Endodermal cell (in vitro differentiated cells): ENCODE results near the gene KIF1B. TPM values are rescaled to one million over a fixed set of nuclear protein-coding genes. Genes with fewer than 3 reads are reported as not detected.
A peak's percentile ranks its signal among the peaks of the same experiment; 100 is the strongest.

ENCODE experiments used
- DNase-seq: peaks from one replicate; pipeline ENCODE4 v3.0.0-alpha.2; 2017
- H3K27ac ChIP-seq: 2 replicates; pipeline ENCODE4 v1.5.1; 2013; ENCODE audit warnings: mild to moderate bottlenecking, low read depth, low read length, moderate library complexity
- H3K27me3 ChIP-seq: 2 replicates; pipeline ENCODE4 v1.6.1; 2013; ENCODE audit warnings: mild to moderate bottlenecking, low read length, moderate library complexity; ENCODE audit not compliant: insufficient read depth, control insufficient read depth, poor library complexity, severe bottlenecking
- H3K36me3 ChIP-seq: 2 replicates; pipeline ENCODE4 v1.7.0; 2013; ENCODE audit warnings: mild to moderate bottlenecking, low read length, moderate library complexity; ENCODE audit not compliant: control insufficient read depth, insufficient read depth
- H3K4me1 ChIP-seq: one replicate; pipeline ENCODE4 v1.7.0; 2013; ENCODE audit warnings: low read length; ENCODE audit not compliant: control insufficient read depth, insufficient read depth
- H3K4me3 ChIP-seq: 2 replicates; pipeline ENCODE4 v1.5.1; 2013; ENCODE audit warnings: mild to moderate bottlenecking, low read length, moderate library complexity
- H3K9ac ChIP-seq: 2 replicates; pipeline ENCODE4 v1.6.1; 2013; ENCODE audit warnings: mild to moderate bottlenecking, low read length, moderate library complexity; ENCODE audit not compliant: poor library complexity, severe bottlenecking; ENCODE audit errors: extremely low read depth
- H3K9me3 ChIP-seq: 2 replicates; pipeline ENCODE4 v1.6.1; 2013; ENCODE audit warnings: mild to moderate bottlenecking, low read length, moderate library complexity; ENCODE audit not compliant: control insufficient read depth
- H3K27ac Mint-ChIP-seq: 2 replicates; pipeline ENCODE4 v1.8.0; 2020; ENCODE audit warnings: mixed read lengths
- H3K27me3 Mint-ChIP-seq: 2 replicates; pipeline ENCODE4 v1.8.0; 2021; ENCODE audit warnings: mild to moderate bottlenecking, mixed read lengths; ENCODE audit not compliant: insufficient read depth
- H3K36me3 Mint-ChIP-seq: 2 replicates; pipeline ENCODE4 v1.8.0; 2020; ENCODE audit warnings: low read depth, mixed read lengths
- H3K4me1 Mint-ChIP-seq: 2 replicates; pipeline ENCODE4 v1.8.0; 2020; ENCODE audit warnings: mixed read lengths
- H3K4me3 Mint-ChIP-seq: 2 replicates; pipeline ENCODE4 v1.8.0; 2020; ENCODE audit warnings: mild to moderate bottlenecking, moderate library complexity, mixed read lengths
- H3K9me3 Mint-ChIP-seq: 2 replicates; pipeline ENCODE4 v1.8.0; 2020; ENCODE audit warnings: mild to moderate bottlenecking, mixed read lengths
- CTCF ChIP-seq: fragments of 200-600 bp; sonication (generic); conservative IDR thresholded peaks from 2 replicates; pipeline ENCODE4 v1.5.0; 2021; ENCODE audit warnings: antibody characterized with exemption, mild to moderate bottlenecking
- WGBS, 2 experiments: methylation state at CpG; one replicate each; pipeline versions ENCODE4 v1.1.5 to v1.1.7; 2013; ENCODE audit warnings: missing lambda C conversion rate in 2 of 2, mixed read lengths in 1 of 2; ENCODE audit not compliant: insufficient coverage in 1 of 2, insufficient read length in 1 of 2; 5-methylcytosine and 5-hydroxymethylcytosine counted together
- total RNA-seq, 2 donors: library from RNA; stranded (reverse); fragmentation: NEBNext Ultra II Directional in 1 of 2; extraction: Animal tissue kit (Norgen Biotek cat#: 25700) in 1 of 2; gene quantifications; 2 replicates in 1 of 2; 3 replicates in 1 of 2; pipeline ENCODE4 v1.2.1, GENCODE V29; 2021

Gene KIF1B
- total RNA-seq, 2 donors from 2014 or later: 71.5 to 74.2 TPM

DNA sequence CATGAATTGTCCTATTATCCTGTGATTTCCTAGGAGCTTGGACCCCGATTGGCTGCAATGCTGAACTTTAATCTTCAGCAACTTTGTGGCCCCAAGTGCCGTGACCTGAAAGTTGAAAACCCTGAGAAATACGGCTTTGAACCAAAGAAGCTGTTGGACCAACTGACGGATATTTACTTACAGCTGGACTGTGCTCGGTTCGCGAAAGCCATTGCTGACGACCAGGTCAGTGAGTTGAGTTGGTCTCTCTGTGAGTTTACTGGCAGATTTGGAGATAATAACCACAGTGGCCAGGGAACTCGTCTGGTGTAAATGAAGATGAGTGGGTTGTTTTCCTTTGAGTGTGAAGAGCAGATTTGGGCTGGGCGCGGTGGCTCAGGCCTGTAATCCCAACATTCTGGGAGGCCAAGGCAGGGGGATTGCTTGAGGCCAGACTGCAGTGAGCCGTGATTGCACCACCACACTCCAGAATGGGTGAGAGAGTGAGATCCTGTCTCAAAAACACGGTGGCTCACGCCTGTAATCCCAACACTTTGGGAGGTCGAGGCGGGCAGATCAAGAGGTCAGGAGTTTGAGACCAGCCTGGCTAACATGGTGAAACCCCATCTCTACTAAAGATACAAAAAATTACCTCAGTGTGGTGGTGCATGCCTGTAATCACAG lies 39.1 kb upstream of the KIF1B start:
- no peak for TF ChIP-seq CTCF
- no peak overlapping the region for H3K4me3 Mint-ChIP-seq
- Histone ChIP-seq H3K9ac (no peak overlapping the region), H3K4me3 (no peak overlapping the region), H3K9me3 (peaks cover 7% of the 10 kb centered on the region), H3K27ac (no peak overlapping the region), H3K4me1 (no peaks in the 10 kb centered on the region), H3K27me3 (no peaks in the 10 kb centered on the region), H3K36me3 (peaks cover 61% of the 10 kb centered on the region)
- peaks cover 58% of the 10 kb centered on the region for H3K36me3 Mint-ChIP-seq
- H3K27me3 Mint-ChIP-seq: no peaks in the 10 kb centered on the region
- WGBS, 2 experiments: 91 to 95% methylated on average over 16 of the region's 16 CpGs
- no peaks in the 10 kb centered on the region for H3K4me1 Mint-ChIP-seq
- H3K27ac Mint-ChIP-seq: no peak overlapping the region
- peaks cover 13% of the 10 kb centered on the region for H3K9me3 Mint-ChIP-seq
- DNase-seq: no peak

DNA sequence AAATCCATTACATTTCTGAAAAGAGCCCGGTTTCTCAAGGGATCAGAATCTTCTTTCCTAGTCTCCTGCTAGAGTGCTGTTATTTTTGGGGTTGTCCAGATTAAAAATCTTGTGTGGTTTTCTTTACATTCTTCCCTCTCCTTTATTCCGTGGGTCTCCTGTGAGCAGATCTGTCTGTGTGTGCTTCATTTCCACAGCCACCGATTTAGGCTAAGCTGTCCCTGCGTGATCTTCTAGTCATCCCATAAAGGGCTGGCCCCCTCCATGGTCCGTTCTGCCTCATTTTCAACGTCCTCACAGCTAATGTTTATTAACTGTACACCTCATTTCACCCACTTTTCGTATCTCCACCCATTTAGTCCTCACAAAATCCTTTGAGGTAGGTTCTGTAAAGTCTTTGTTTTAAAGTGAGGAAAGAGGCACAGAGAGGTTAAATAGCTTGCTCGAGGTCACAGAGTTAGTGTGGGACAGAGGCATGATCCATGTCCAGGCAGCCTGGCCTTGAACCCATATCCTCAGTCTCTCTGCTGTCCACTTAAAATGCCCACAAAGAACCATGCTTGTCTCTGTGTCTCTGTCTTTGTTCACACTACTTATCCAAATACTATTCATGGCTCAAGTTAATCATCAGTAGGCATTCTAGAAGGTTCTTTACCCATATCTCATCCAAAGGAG lies 38.2 kb upstream of the KIF1B start:
- no peak overlapping the region for H3K4me3 ChIP-seq
- no peaks in the 10 kb centered on the region for H3K27me3 ChIP-seq
- H3K4me1 ChIP-seq: no peaks in the 10 kb centered on the region
- no peaks in the 10 kb centered on the region for H3K27me3 Mint-ChIP-seq
- H3K36me3 Mint-ChIP-seq: peaks cover 61% of the 10 kb centered on the region
- H3K36me3 ChIP-seq: peaks cover 63% of the 10 kb centered on the region
- no peaks in the 10 kb centered on the region for H3K4me1 Mint-ChIP-seq
- H3K27ac Mint-ChIP-seq: no peak overlapping the region
- TF ChIP-seq CTCF: no peak
- H3K9ac ChIP-seq: no peak overlapping the region
- 95 to 100% methylated on average over 6 to 8 of the region's 8 CpGs for WGBS, 2 experiments
- no peak overlapping the region for H3K4me3 Mint-ChIP-seq
- no peak overlapping the region for H3K27ac ChIP-seq
- H3K9me3 ChIP-seq: peaks cover 9% of the 10 kb centered on the region
- no peak for DNase-seq
- peaks cover 14% of the 10 kb centered on the region for H3K9me3 Mint-ChIP-seq

- TF ChIP-seq CTCF: no peak
- no peak for DNase-seq
- peaks cover 14% of the 10 kb centered on the region for H3K9me3 Mint-ChIP-seq
Measured at GRCh38 chr1:10173582-10173981, 36.8 kb upstream of the KIF1B start.

More at GRCh38 chr1:10173582-10173981, 36.8 kb upstream of the KIF1B start:
- Histone ChIP-seq H3K4me1 (no peaks in the 10 kb centered on the region), H3K36me3 (peaks cover 59% of the 10 kb centered on the region), H3K9me3 (peaks cover 9% of the 10 kb centered on the region), H3K27ac (no peak overlapping the region), H3K27me3 (no peaks in the 10 kb centered on the region), H3K9ac (no peak overlapping the region), H3K4me3 (no peak overlapping the region)
- Mint-ChIP-seq H3K4me1 (no peaks in the 10 kb centered on the region), H3K27me3 (no peaks in the 10 kb centered on the region), H3K4me3 (no peak overlapping the region), H3K36me3 (peaks cover 54% of the 10 kb centered on the region), H3K27ac (peak overlapping the region; percentile 35)
- 96 to 97% methylated on average over 10 of the region's 10 CpGs for WGBS, 2 experiments
